ENCODE results near the gene CAPN5.

DNA sequence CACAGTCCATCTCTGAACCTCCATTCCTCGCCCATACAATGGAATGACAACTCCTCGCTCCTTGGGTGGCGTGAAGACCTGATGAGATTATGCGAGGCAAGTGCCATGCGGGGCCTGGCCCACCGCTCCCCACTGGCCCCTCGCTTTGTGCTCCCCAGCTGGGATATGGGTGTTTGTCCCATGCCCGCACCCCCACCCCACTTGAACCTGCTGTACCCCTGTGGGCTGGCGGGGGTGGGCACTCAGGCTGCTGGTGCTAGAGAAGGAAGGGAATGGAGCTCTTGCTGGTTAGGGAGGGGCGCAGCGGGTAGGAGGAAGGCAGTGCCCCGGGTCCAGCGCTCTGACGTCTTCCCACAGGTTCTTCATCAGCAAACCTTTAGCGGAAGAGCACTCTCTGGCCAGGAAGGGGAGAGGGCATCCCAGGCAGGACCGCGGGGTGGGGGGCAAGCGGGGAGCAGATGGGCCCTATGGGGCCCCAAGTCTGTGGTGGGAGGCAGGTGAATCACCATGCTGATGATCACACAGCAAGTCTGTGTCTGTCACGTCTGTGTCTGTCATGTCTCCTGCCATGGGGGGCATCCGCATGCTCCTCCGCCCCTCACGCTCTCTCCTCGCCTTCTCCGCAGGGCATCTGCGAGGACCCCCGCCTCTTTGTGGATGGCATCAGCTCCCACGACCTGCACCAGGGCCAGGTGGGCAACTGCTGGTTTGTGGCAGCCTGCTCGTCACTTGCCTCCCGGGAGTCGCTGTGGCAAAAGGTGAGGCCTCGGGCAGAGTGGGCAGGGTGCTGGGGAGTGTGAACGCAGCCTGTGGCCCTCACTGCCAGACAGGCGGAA lies 26.5 kb downstream of the CAPN5 start:
- no peak for TF ChIP-seq CTCF (IDR thresholded peaks at IDR 0.05)
- TF ChIP-seq EP300 (IDR thresholded peaks at IDR 0.05) = no peak
